ENCODE measurements around the gene SGTA. TPM values are rescaled to one million over a fixed set of nuclear protein-coding genes. Genes with fewer than 3 reads are reported as not detected.
A peak's percentile ranks its signal among the peaks of the same experiment; 100 is the strongest.

SGTA gene
- total and polyA plus RNA-seq, 9 of the 15 experiments (the other 6 are each of a cell fraction or from before 2014, with no cell fraction given) = 1.4 to 110 (median 49.9) TPM

GRCh38 chr19:2727640-2727944 lies 55.5 kb downstream of the SGTA start:
- Histone ChIP-seq H2AFZ (ENCODE audit: low read depth, low read length) (no peak overlapping the region), H3K4me1 (replicated peaks in 1 of 2; ENCODE audit: control insufficient read depth in 2 of 2, insufficient read depth in 2 of 2, low read length in 2 of 2) (peaks cover 15 to 62% of the 10 kb centered on the region in 2 experiments), H3K9me3 (replicated peaks; ENCODE audit: control insufficient read depth, insufficient read depth, low read depth, low read length) (no peaks in the 10 kb centered on the region), H3K27ac (ENCODE audit: extremely low read depth, low read depth, low read length) (no peak overlapping the region), H3K9me1 (ENCODE audit: control insufficient read depth, insufficient read depth, low read length) (peaks cover 6% of the 10 kb centered on the region), H3K79me2 (ENCODE audit: control insufficient read depth, insufficient read depth, low read length) (no peaks in the 10 kb centered on the region), H3K4me3 (no peak overlapping the region), H4K20me1 (replicated peaks; ENCODE audit: control insufficient read depth, insufficient read depth, low read length) (peaks cover 13% of the 10 kb centered on the region; the same call in 1 of the 2 replicates), H3K4me2 (ENCODE audit: insufficient read depth, low read length) (no peak overlapping the region), H3K36me3 (ENCODE audit: control insufficient read depth, insufficient read depth, low read length) (peaks cover 14% of the 10 kb centered on the region; the same call in 1 of the 3 replicates), H3K27me3 (ENCODE audit: control insufficient read depth in 2 of 2, insufficient read depth in 2 of 2, low read length in 2 of 2) (peaks cover 2 to 10% of the 10 kb centered on the region in 2 experiments; a peak in 2 of 5 replicates), H3K9ac (ENCODE audit: insufficient read depth in 1 of 2, low read depth in 2 of 2, low read length in 2 of 2) (peak overlapping the region in 1 of 2 experiments; percentile 24; a peak in 2 of 4 replicates)
- in situ Hi-C loops (cut with MboI) (no loop called here), intact Hi-C loops (cut with micrococcal nuclease) (no loop called here)
- FAIRE-seq (no peak), DNase-seq (ENCODE audit: extremely low read depth in 1 of 4, low spot score in 3 of 4) (no peak), ATAC-seq (no peak)
- WGBS (ENCODE audit: insufficient coverage, low coverage, missing lambda C conversion rate) = 38% methylated on average over 11 of the region's 16 CpGs
- POLR2A ChIA-PET = interaction anchor here (1.9 to 4.5 kb wide), 3 partner anchors 9 to 24 kb away, joined by 6 to 21 read pairs (median 8); partner anchors contain the start of gene SLC39A3
- CTCF ChIA-PET (ENCODE audit: low intra/inter-chr PET ratio) = no interaction called here
- no TSS peak for BruUV-seq (replicated peaks)
- TF ChIP-seq, protein P1, sequence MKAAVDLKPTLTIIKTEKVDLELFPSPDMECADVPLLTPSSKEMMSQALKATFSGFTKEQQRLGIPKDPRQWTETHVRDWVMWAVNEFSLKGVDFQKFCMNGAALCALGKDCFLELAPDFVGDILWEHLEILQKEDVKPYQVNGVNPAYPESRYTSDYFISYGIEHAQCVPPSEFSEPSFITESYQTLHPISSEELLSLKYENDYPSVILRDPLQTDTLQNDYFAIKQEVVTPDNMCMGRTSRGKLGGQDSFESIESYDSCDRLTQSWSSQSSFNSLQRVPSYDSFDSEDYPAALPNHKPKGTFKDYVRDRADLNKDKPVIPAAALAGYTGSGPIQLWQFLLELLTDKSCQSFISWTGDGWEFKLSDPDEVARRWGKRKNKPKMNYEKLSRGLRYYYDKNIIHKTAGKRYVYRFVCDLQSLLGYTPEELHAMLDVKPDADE (conservative IDR thresholded peaks at IDR 0.05; ENCODE audit: control insufficient read depth, low read depth, low read length) = no peak
- no peak for TF ChIP-seq RBM39 (optimal IDR thresholded peaks at IDR 0.05; ENCODE audit: low read depth, low read length)
- no peak for TF ChIP-seq SMC3 (conservative IDR thresholded peaks at IDR 0.05; ENCODE audit: insufficient read depth, low read depth, low read length)
- no peak for TF ChIP-seq CEBPZ (IDR thresholded peaks at IDR 0.05; ENCODE audit: borderline replicate concordance, low read depth, low read length)
- TF ChIP-seq MAFG (tag; conservative IDR thresholded peaks at IDR 0.05) = no peak
- TF ChIP-seq ZNF184 (CRISPR knock-in tag; IDR thresholded peaks at IDR 0.05) = no peak
- TF ChIP-seq, protein P2, sequence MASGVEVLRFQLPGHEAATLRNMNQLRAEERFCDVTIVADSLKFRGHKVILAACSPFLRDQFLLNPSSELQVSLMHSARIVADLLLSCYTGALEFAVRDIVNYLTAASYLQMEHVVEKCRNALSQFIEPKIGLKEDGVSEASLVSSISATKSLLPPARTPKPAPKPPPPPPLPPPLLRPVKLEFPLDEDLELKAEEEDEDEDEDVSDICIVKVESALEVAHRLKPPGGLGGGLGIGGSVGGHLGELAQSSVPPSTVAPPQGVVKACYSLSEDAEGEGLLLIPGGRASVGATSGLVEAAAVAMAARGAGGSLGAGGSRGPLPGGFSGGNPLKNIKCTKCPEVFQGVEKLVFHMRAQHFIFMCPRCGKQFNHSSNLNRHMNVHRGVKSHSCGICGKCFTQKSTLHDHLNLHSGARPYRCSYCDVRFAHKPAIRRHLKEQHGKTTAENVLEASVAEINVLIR (CRISPR knock-in tag; IDR thresholded peaks at IDR 0.05) = no peak
- TF ChIP-seq RBM14 (IDR thresholded peaks at IDR 0.05; ENCODE audit: borderline replicate concordance, insufficient read depth, low read depth, low read length) = no peak
- TF ChIP-seq ZC3H8 (IDR thresholded peaks at IDR 0.05) = no peak
- no peak for TF ChIP-seq ATF7 (IDR thresholded peaks at IDR 0.05)
- no peak for TF ChIP-seq ZNF311 (CRISPR knock-in tag; IDR thresholded peaks at IDR 0.05)
- TF ChIP-seq RBFOX2 (IDR thresholded peaks at IDR 0.05; ENCODE audit: low read depth, low read length) = no peak
- TF ChIP-seq NFE2 (IDR thresholded peaks at IDR 0.05; ENCODE audit: low read depth) = no peak
- no peak for TF ChIP-seq SMARCA5 (IDR thresholded peaks at IDR 0.05)
- TF ChIP-seq SIN3A (IDR thresholded peaks at IDR 0.05; ENCODE audit: borderline replicate concordance in 2 of 2, control insufficient read depth in 1 of 2, low read depth in 2 of 2, low read length in 2 of 2) = no peak
- TF ChIP-seq TEAD4 (IDR thresholded peaks at IDR 0.05; ENCODE audit: low read length) = no peak
- TF ChIP-seq TEAD4 (CRISPR knock-in tag; IDR thresholded peaks at IDR 0.05; ENCODE audit: borderline replicate concordance) = no peak
- TF ChIP-seq FOXJ2 (tag; IDR thresholded peaks at IDR 0.05) = no peak

Measured in K562 (cell line).